H1 (cell line): ENCODE results near the gene KIF3B.

Experiments used
- TF ChIP-seq, protein P1 (sequence below), 3 experiments: IDR thresholded peaks; 1 replicate in 2 of 3; 2 replicates in 1 of 3; pipeline versions ENCODE4 v1.5.1 to v1.6.1; 2011; ENCODE audit warnings: low read length in 3 of 3, mild to moderate bottlenecking in 3 of 3, inconsistent platforms in 2 of 3, low read depth in 1 of 3, moderate library complexity in 1 of 3; ENCODE audit not compliant: insufficient read depth in 1 of 3; ENCODE audit errors: control extremely low read depth in 1 of 3
- TF ChIP-seq, protein P2 (sequence below): IDR thresholded peaks from 2 replicates; pipeline ENCODE4 v1.6.1; 2012; ENCODE audit warnings: inconsistent platforms

DNA sequence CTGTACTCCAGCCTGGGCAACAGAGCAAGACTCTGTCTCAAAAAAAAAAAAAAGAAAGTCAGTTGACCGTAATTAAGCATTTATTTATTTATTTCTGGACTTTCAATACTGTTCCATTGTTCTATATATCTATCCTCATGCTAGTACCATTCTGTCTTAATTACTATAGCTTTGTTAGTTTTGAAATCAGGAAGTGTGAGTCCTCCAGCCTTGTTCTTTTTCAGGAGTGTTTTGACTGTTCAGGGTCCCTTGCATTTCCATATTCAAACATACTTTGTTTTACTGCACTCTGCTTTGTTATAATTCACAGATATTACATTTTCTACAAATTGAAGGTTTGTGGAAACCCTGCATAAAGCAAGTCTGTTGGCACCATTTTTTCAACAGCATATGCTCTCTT, 43.9 kb downstream of the KIF3B start:
- TF ChIP-seq, protein P1, sequence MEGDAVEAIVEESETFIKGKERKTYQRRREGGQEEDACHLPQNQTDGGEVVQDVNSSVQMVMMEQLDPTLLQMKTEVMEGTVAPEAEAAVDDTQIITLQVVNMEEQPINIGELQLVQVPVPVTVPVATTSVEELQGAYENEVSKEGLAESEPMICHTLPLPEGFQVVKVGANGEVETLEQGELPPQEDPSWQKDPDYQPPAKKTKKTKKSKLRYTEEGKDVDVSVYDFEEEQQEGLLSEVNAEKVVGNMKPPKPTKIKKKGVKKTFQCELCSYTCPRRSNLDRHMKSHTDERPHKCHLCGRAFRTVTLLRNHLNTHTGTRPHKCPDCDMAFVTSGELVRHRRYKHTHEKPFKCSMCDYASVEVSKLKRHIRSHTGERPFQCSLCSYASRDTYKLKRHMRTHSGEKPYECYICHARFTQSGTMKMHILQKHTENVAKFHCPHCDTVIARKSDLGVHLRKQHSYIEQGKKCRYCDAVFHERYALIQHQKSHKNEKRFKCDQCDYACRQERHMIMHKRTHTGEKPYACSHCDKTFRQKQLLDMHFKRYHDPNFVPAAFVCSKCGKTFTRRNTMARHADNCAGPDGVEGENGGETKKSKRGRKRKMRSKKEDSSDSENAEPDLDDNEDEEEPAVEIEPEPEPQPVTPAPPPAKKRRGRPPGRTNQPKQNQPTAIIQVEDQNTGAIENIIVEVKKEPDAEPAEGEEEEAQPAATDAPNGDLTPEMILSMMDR (IDR thresholded peaks at IDR 0.05; ENCODE audit: control extremely low read depth in 1 of 3, insufficient read depth in 1 of 3, low read depth in 1 of 3, low read length in 3 of 3), result no peak
- TF ChIP-seq, protein P2, sequence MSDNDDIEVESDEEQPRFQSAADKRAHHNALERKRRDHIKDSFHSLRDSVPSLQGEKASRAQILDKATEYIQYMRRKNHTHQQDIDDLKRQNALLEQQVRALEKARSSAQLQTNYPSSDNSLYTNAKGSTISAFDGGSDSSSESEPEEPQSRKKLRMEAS, result no peak
